DOHH2 (cell line): Measurements from ENCODE around the gene SF3A2.

Source experiments
- H3F3A ChIP-seq: fragments of 200-600 bp; sonication (generic), shearing (Covaris generic); 2 replicates; pipeline ENCODE4 v1.6.0; 2016; ENCODE audit warnings: antibody characterized with exemption, mild to moderate bottlenecking; ENCODE audit not compliant: control insufficient read depth, insufficient read depth
- H3K27ac ChIP-seq: fragments of 200-600 bp; sonication (generic); 2 replicates; pipeline ENCODE4 v1.5.1; 2014; ENCODE audit warnings: low read depth, mild to moderate bottlenecking, low read length, moderate library complexity
- H3K27me3 ChIP-seq: fragments of 200-600 bp; sonication (generic); 2 replicates; pipeline ENCODE4 v1.6.1; 2014; ENCODE audit warnings: mild to moderate bottlenecking, low read length, mixed read lengths; ENCODE audit not compliant: control insufficient read depth
- H3K36me3 ChIP-seq: fragments of 200-600 bp; sonication (generic); 2 replicates; pipeline ENCODE4 v1.6.1; 2014; ENCODE audit warnings: mild to moderate bottlenecking, low read length, moderate library complexity, mixed read lengths; ENCODE audit not compliant: control insufficient read depth
- H3K4me1 ChIP-seq: fragments of 200-600 bp; sonication (generic); 2 replicates; pipeline ENCODE4 v1.6.1; 2014; ENCODE audit warnings: mild to moderate bottlenecking, low read length, mixed read lengths; ENCODE audit not compliant: control insufficient read depth
- H3K4me2 ChIP-seq: fragments of 200-600 bp; sonication (generic); 2 replicates; pipeline ENCODE4 v1.6.0; 2014; ENCODE audit warnings: mild to moderate bottlenecking, low read length, moderate library complexity
- H3K4me3 ChIP-seq: fragments of 200-600 bp; sonication (generic); 2 replicates; pipeline ENCODE4 v1.5.1; 2014; ENCODE audit warnings: mild to moderate bottlenecking, low read length, mixed read lengths
- H3K79me2 ChIP-seq: fragments of 200-600 bp; sonication (generic); 2 replicates; pipeline ENCODE4 v1.6.1; 2014; ENCODE audit warnings: mild to moderate bottlenecking, low read length, mixed read lengths; ENCODE audit not compliant: control insufficient read depth
- H3K9me2 ChIP-seq: fragments of 200-600 bp; sonication (generic); replicated peaks from 2 replicates; pipeline ENCODE4 v1.6.1; 2014; ENCODE audit warnings: mild to moderate bottlenecking, low read length, mixed read lengths; ENCODE audit not compliant: control insufficient read depth
- H3K9me3 ChIP-seq: fragments of 200-600 bp; sonication (generic); 2 replicates; pipeline ENCODE4 v1.6.1; 2014; ENCODE audit warnings: antibody characterized with exemption, low read length, mixed read lengths; ENCODE audit not compliant: control insufficient read depth, insufficient read depth
- H4K20me1 ChIP-seq: fragments of 200-600 bp; sonication (generic); 2 replicates; pipeline ENCODE4 v1.6.0; 2014; ENCODE audit warnings: low read depth, mild to moderate bottlenecking, antibody characterized with exemption, low read length, moderate library complexity; ENCODE audit not compliant: control insufficient read depth, insufficient read depth
- EZH2phosphoT487 ChIP-seq: fragments of 200-600 bp; sonication (generic); IDR thresholded peaks from 2 replicates; pipeline ENCODE4 v1.6.1; 2017; ENCODE audit warnings: borderline replicate concordance, mild to moderate bottlenecking, antibody characterized with exemption, low read length, moderate library complexity, mixed read lengths
- TF ChIP-seq, protein P1 (sequence below): fragments of 200-600 bp; sonication (generic); IDR thresholded peaks from one replicate; pipeline ENCODE4 v1.5.1; 2014; ENCODE audit warnings: antibody characterized with exemption, mild to moderate bottlenecking, low read depth, low read length; ENCODE audit not compliant: poor library complexity, severe bottlenecking

The SF3A2 gene

DNA sequence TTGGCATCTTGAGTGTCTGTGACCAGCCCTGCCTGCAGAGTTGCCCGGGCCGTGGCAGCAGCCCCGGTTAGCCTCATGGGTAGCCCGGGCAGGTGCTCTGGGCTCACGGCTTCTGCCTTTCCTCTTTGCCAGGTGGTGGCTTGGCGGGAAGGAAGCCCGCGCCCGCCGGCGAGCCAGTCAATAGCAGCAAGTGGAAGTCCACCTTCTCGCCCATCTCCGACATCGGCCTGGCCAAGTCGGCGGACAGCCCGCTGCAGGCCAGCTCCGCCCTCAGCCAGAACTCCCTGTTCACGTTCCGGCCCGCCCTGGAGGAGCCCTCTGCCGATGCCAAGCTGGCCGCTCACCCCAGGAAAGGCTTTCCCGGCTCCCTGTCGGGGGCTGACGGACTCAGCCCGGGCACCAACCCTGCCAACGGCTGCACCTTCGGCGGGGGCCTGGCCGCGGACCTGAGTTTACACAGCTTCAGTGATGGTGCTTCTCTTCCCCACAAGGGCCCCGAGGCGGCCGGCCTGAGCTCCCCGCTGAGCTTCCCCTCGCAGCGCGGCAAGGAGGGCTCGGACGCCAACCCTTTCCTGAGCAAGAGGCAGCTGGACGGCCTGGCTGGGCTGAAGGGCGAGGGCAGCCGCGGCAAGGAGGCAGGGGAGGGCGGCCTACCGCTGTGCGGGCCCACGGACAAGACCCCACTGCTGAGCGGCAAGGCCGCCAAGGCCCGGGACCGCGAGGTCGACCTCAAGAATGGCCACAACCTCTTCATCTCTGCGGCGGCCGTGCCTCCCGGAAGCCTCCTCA is 10.4 kb upstream of the SF3A2 start:
- Histone ChIP-seq H3K9me3 (no peaks in the 10 kb centered on the region), H3F3A (peaks cover 26% of the 10 kb centered on the region), H3K36me3 (peaks cover 91% of the 10 kb centered on the region), H3K27me3 (no peaks in the 10 kb centered on the region), H3K79me2 (peaks cover 24% of the 10 kb centered on the region), H3K4me3 (no peak overlapping the region), H4K20me1 (0 out of 2 replicates have a peak, but pooled peaks cover 3% of the 10 kb centered on the region), H3K9me2 (no peaks in the 10 kb centered on the region), H3K4me1 (peaks cover 66% of the 10 kb centered on the region), H3K4me2 (no peak overlapping the region), H3K27ac (no peak overlapping the region)
- TF ChIP-seq, protein P1, sequence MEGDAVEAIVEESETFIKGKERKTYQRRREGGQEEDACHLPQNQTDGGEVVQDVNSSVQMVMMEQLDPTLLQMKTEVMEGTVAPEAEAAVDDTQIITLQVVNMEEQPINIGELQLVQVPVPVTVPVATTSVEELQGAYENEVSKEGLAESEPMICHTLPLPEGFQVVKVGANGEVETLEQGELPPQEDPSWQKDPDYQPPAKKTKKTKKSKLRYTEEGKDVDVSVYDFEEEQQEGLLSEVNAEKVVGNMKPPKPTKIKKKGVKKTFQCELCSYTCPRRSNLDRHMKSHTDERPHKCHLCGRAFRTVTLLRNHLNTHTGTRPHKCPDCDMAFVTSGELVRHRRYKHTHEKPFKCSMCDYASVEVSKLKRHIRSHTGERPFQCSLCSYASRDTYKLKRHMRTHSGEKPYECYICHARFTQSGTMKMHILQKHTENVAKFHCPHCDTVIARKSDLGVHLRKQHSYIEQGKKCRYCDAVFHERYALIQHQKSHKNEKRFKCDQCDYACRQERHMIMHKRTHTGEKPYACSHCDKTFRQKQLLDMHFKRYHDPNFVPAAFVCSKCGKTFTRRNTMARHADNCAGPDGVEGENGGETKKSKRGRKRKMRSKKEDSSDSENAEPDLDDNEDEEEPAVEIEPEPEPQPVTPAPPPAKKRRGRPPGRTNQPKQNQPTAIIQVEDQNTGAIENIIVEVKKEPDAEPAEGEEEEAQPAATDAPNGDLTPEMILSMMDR = no peak
- no peak for TF ChIP-seq EZH2phosphoT487

GRCh38 chr19:2226840-2227360 is 9.7 kb upstream of the SF3A2 start:
- H3K79me2 ChIP-seq = peaks cover 30% of the 10 kb centered on the region
- H4K20me1 ChIP-seq = 0 out of 2 replicates have a peak, but pooled peaks cover 3% of the 10 kb centered on the region
- peak overlapping the region; percentile 88 for H3K4me2 ChIP-seq
- no peaks in the 10 kb centered on the region for H3K9me3 ChIP-seq
- peaks cover 31% of the 10 kb centered on the region for H3F3A ChIP-seq
- H3K4me1 ChIP-seq = peaks cover 60% of the 10 kb centered on the region
- no peaks in the 10 kb centered on the region for H3K9me2 ChIP-seq
- H3K36me3 ChIP-seq = peaks cover 91% of the 10 kb centered on the region
- H3K27me3 ChIP-seq = no peaks in the 10 kb centered on the region
- H3K27ac ChIP-seq = peak overlapping the region; percentile 90
- H3K4me3 ChIP-seq = peak overlapping the region; percentile 65
- TF ChIP-seq, protein P1 = no peak
- no peak for TF ChIP-seq EZH2phosphoT487

GRCh38 chr19:2227415-2228156 is 9.0 kb upstream of the SF3A2 start:
- Histone ChIP-seq H3K27me3 (no peaks in the 10 kb centered on the region), H3K4me1 (peaks cover 53% of the 10 kb centered on the region), H3K9me3 (no peaks in the 10 kb centered on the region), H3K27ac (peak overlapping the region; percentile 90), H3K9me2 (no peaks in the 10 kb centered on the region), H3K4me2 (peak overlapping the region; percentile 88), H3F3A (peaks cover 32% of the 10 kb centered on the region), H3K79me2 (peaks cover 37% of the 10 kb centered on the region), H4K20me1 (0 out of 2 replicates have a peak, but pooled peaks cover 3% of the 10 kb centered on the region), H3K4me3 (peak overlapping the region; percentile 65), H3K36me3 (peaks cover 91% of the 10 kb centered on the region)
- TF ChIP-seq, protein P1 = no peak
- TF ChIP-seq EZH2phosphoT487 = no peak
